ENCODE measurements around the gene TP63. TPM values are rescaled to one million over a fixed set of nuclear protein-coding genes. Genes with fewer than 3 reads are reported as not detected.

TP63 gene
- total RNA-seq, 3 donors from 2014 or later (not counting 1 experiment from before 2014, with no cell fraction given), result 0.30 TPM; not detected in 2

DNA sequence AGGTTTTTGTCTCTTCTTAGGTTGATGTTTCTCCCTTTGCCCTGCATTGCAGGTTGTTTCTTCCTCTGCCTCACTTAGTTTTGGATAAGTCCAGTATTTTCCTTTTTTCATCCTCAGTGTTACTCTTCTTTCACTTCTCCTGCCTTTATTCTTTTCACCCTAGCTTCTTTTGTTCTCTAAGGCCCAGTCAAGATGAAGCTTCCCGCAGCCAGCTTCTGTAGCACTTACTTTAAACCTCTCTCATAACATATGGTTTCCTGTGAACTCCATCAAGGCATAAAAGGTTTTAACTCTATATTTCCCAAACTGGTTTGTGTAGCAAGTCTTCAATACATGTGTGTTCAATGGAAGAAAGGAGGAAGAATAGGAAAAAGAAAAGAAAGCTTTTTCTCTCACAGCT is 54.1 kb downstream of the TP63 start:
- Histone ChIP-seq H3K4me3 (ENCODE audit: low read length) (no peak overlapping the region), H3K4me1 (ENCODE audit: control insufficient read depth, insufficient read depth, low read length) (no peaks in the 10 kb centered on the region), H3K27me3 (ENCODE audit: control insufficient read depth, insufficient read depth, low read length) (no peaks in the 10 kb centered on the region), H3K36me3 (ENCODE audit: control insufficient read depth, insufficient read depth, low read length) (no peaks in the 10 kb centered on the region), H3K9me3 (ENCODE audit: control insufficient read depth, insufficient read depth, low read length) (peaks cover 3% of the 10 kb centered on the region), H3K27ac (ENCODE audit: low read length) (no peak overlapping the region)
- no peaks in the 10 kb centered on the region for H3K4me1 Mint-ChIP-seq
- H3K9me3 Mint-ChIP-seq, result peaks cover 5 to 13% of the 10 kb centered on the region in 2 donors
- ATAC-seq, result no peak
- no peak for DNase-seq
- no peak overlapping the region for H3K4me3 Mint-ChIP-seq
- H3K36me3 Mint-ChIP-seq, result no peaks in the 10 kb centered on the region
- 80% methylated on average over 1 of the region's 1 CpG for WGBS (ENCODE audit: insufficient coverage)
- intact Hi-C loops (cut with micrococcal nuclease), result no loop called here
- TF ChIP-seq, protein P1, sequence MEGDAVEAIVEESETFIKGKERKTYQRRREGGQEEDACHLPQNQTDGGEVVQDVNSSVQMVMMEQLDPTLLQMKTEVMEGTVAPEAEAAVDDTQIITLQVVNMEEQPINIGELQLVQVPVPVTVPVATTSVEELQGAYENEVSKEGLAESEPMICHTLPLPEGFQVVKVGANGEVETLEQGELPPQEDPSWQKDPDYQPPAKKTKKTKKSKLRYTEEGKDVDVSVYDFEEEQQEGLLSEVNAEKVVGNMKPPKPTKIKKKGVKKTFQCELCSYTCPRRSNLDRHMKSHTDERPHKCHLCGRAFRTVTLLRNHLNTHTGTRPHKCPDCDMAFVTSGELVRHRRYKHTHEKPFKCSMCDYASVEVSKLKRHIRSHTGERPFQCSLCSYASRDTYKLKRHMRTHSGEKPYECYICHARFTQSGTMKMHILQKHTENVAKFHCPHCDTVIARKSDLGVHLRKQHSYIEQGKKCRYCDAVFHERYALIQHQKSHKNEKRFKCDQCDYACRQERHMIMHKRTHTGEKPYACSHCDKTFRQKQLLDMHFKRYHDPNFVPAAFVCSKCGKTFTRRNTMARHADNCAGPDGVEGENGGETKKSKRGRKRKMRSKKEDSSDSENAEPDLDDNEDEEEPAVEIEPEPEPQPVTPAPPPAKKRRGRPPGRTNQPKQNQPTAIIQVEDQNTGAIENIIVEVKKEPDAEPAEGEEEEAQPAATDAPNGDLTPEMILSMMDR (IDR thresholded peaks at IDR 0.05), result no peak
- H3K27ac Mint-ChIP-seq, result no peak overlapping the region
- H3K27me3 Mint-ChIP-seq (ENCODE audit: low read depth in 2 of 2), result no peaks in the 10 kb centered on the region

DNA sequence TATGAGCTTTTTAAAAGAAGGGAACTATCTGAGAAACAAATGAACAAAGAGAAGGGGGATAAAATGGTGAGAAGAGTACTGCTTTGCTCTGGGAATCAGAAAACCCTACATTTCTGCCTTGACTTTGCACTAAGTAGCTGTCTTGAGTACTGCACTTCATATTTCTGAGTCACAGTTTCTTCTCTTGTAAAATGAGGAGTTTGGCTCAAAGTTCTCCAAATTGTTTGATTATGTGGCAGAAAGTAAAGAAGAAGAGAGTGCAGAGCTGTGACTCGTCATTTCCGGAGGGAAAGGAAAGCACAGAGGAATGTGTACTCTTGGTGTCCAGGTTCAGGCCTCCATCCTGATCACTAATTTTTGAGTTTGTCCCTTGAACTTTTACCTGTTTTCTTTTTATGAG is 54.7 kb downstream of the TP63 start:
- Mint-ChIP-seq H3K9me3 (peaks cover 5 to 14% of the 10 kb centered on the region in 2 donors), H3K27ac (no peak overlapping the region), H3K4me1 (no peaks in the 10 kb centered on the region), H3K4me3 (no peak overlapping the region), H3K36me3 (no peaks in the 10 kb centered on the region), H3K27me3 (ENCODE audit: low read depth in 2 of 2) (no peaks in the 10 kb centered on the region)
- WGBS (ENCODE audit: insufficient coverage), result 81% methylated on average over 2 of the region's 2 CpGs
- H3K4me3 ChIP-seq (ENCODE audit: low read length), result no peak overlapping the region
- DNase-seq, result no peak
- H3K27me3 ChIP-seq (ENCODE audit: control insufficient read depth, insufficient read depth, low read length), result no peaks in the 10 kb centered on the region
- H3K27ac ChIP-seq (ENCODE audit: low read length), result no peak overlapping the region
- H3K36me3 ChIP-seq (ENCODE audit: control insufficient read depth, insufficient read depth, low read length), result no peaks in the 10 kb centered on the region
- TF ChIP-seq, protein P1 (IDR thresholded peaks at IDR 0.05), result no peak
- H3K4me1 ChIP-seq (ENCODE audit: control insufficient read depth, insufficient read depth, low read length), result no peaks in the 10 kb centered on the region
- no peaks in the 10 kb centered on the region for H3K9me3 ChIP-seq (ENCODE audit: control insufficient read depth, insufficient read depth, low read length)
- no peak for ATAC-seq
- intact Hi-C loops (cut with micrococcal nuclease), result no loop called here

DNA sequence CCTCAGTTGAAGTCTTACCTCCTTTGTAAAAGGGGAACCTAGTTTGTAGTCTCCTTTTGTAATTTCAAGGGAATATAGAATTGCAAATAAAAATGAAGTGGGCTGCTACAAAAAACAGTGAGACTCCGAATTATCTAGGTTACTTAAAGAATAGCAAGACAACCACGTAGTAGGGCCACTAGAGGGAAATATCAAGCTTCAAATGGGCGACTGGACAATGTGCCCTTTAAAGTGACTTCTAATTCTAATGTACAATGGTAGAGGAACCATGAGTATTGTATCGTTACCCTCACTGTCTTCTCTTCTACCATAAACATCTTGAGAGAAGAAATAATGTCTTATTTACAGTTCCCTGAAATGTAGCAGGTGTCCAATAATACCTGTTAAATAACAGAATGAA is 56.3 kb downstream of the TP63 start:
- Mint-ChIP-seq H3K4me1 (no peaks in the 10 kb centered on the region), H3K27me3 (ENCODE audit: low read depth in 2 of 2) (no peaks in the 10 kb centered on the region), H3K36me3 (no peaks in the 10 kb centered on the region), H3K27ac (no peak overlapping the region), H3K4me3 (no peak overlapping the region), H3K9me3 (peaks cover 2 to 11% of the 10 kb centered on the region in 2 donors)
- DNase-seq (no peak), ATAC-seq (no peak)
- intact Hi-C loops (cut with micrococcal nuclease), result no loop called here
- Histone ChIP-seq H3K4me3 (ENCODE audit: low read length) (no peak overlapping the region), H3K4me1 (ENCODE audit: control insufficient read depth, insufficient read depth, low read length) (no peaks in the 10 kb centered on the region), H3K27ac (ENCODE audit: low read length) (no peak overlapping the region), H3K27me3 (ENCODE audit: control insufficient read depth, insufficient read depth, low read length) (no peaks in the 10 kb centered on the region), H3K9me3 (ENCODE audit: control insufficient read depth, insufficient read depth, low read length) (no peaks in the 10 kb centered on the region), H3K36me3 (ENCODE audit: control insufficient read depth, insufficient read depth, low read length) (no peaks in the 10 kb centered on the region)
- 83% methylated on average over 3 of the region's 4 CpGs for WGBS (ENCODE audit: insufficient coverage)
- TF ChIP-seq, protein P1 (IDR thresholded peaks at IDR 0.05), result no peak

DNA sequence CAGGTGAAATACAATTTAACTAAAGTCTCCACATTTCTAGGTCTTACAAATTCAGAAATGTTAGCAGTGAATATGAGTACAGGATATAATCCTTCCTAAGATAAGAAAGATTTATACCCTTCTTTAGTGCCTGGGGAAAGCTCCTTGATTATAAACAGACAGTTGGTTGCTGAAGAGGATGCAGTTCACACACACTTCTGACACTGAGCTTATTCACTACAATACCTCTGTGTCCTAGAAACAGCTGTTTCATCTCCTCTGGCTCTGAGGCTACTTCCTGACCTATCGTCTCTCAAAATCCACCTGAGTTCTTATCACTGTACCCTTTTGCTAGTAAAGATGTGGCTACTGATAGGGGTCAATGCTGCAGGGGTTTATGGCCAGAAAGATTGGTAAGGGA is 57.1 kb downstream of the TP63 start:
- no peaks in the 10 kb centered on the region for H3K36me3 Mint-ChIP-seq
- H3K4me1 ChIP-seq (ENCODE audit: control insufficient read depth, insufficient read depth, low read length), result no peaks in the 10 kb centered on the region
- H3K27ac ChIP-seq (ENCODE audit: low read length), result no peak overlapping the region
- peaks cover 2 to 11% of the 10 kb centered on the region in 2 donors for H3K9me3 Mint-ChIP-seq
- no peaks in the 10 kb centered on the region for H3K27me3 Mint-ChIP-seq (ENCODE audit: low read depth in 2 of 2)
- DNase-seq, result no peak
- H3K4me3 Mint-ChIP-seq, result no peak overlapping the region
- H3K4me3 ChIP-seq (ENCODE audit: low read length), result no peak overlapping the region
- no CpG with 5 or more reads among the region's 1 CpG for WGBS (ENCODE audit: insufficient coverage)
- H3K27me3 ChIP-seq (ENCODE audit: control insufficient read depth, insufficient read depth, low read length), result no peaks in the 10 kb centered on the region
- H3K4me1 Mint-ChIP-seq, result no peaks in the 10 kb centered on the region
- ATAC-seq, result no peak
- H3K36me3 ChIP-seq (ENCODE audit: control insufficient read depth, insufficient read depth, low read length), result no peaks in the 10 kb centered on the region
- H3K27ac Mint-ChIP-seq, result no peak overlapping the region
- intact Hi-C loops (cut with micrococcal nuclease), result no loop called here
- no peaks in the 10 kb centered on the region for H3K9me3 ChIP-seq (ENCODE audit: control insufficient read depth, insufficient read depth, low read length)
- TF ChIP-seq, protein P1 (IDR thresholded peaks at IDR 0.05), result no peak

Data from natural killer cell (primary cell).